ENCODE measurements around the gene MGMT.

MGMT gene

DNA sequence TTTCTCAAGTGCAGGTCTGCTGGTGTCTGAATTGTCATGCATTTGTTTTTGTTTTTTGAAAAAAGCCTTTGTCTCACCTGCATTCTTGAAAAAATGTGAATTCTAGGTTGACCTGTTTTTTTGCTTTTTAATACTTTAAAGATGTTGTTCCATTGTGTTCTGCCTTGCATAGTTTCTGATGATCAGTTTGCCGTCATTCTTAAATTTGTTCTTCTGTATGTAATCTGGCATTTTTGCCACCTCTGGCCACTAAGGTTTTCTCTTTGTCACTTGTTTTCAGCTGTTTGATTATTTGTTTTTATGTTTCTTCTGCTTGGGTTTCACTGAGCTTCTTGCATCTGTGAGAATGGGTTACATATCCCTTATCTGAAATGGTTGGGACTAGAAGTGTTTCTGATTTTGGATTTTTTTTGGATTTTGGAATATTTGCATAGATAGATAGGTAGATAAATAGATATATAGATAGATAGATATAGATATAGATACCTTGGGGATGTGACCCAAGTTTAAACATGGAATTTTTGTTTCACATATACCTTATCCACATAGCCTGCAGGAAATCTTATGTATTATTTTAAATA is 16.5 kb downstream of the MGMT start:
- no peak for TF ChIP-seq EZH2 (IDR thresholded peaks at IDR 0.05; ENCODE audit: borderline replicate concordance, low read depth, low read length, severe bottlenecking)
- TF ChIP-seq, protein P1, sequence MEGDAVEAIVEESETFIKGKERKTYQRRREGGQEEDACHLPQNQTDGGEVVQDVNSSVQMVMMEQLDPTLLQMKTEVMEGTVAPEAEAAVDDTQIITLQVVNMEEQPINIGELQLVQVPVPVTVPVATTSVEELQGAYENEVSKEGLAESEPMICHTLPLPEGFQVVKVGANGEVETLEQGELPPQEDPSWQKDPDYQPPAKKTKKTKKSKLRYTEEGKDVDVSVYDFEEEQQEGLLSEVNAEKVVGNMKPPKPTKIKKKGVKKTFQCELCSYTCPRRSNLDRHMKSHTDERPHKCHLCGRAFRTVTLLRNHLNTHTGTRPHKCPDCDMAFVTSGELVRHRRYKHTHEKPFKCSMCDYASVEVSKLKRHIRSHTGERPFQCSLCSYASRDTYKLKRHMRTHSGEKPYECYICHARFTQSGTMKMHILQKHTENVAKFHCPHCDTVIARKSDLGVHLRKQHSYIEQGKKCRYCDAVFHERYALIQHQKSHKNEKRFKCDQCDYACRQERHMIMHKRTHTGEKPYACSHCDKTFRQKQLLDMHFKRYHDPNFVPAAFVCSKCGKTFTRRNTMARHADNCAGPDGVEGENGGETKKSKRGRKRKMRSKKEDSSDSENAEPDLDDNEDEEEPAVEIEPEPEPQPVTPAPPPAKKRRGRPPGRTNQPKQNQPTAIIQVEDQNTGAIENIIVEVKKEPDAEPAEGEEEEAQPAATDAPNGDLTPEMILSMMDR (IDR thresholded peaks at IDR 0.05; ENCODE audit: borderline replicate concordance, extremely low read depth, low read length, poor library complexity, severe bottlenecking), result no peak
- Histone ChIP-seq H3K36me3 (ENCODE audit: insufficient read depth, low read length) (no peaks in the 10 kb centered on the region), H2AFZ (ENCODE audit: low read depth, low read length) (no peak overlapping the region), H3K4me1 (ENCODE audit: insufficient read depth, low read length) (no peaks in the 10 kb centered on the region), H3K27ac (ENCODE audit: low read length) (no peak overlapping the region), H3K79me2 (ENCODE audit: insufficient read depth, low read length) (peaks cover 37% of the 10 kb centered on the region), H3K9me3 (ENCODE audit: insufficient read depth, low read length, severe bottlenecking) (peaks cover 35% of the 10 kb centered on the region), H4K20me1 (ENCODE audit: insufficient read depth, low read length) (no peaks in the 10 kb centered on the region), H3K4me3 (ENCODE audit: low read depth in 1 of 2, low read length in 2 of 2) (no peak overlapping the region), H3K27me3 (ENCODE audit: insufficient read depth, low read length, poor library complexity) (no peaks in the 10 kb centered on the region), H3K4me2 (ENCODE audit: insufficient read depth, low read length) (no peak overlapping the region), H3K9ac (ENCODE audit: low read depth, low read length) (no peak overlapping the region)
- DNase-seq (no peak), ATAC-seq (ENCODE audit: insufficient read depth, low read depth) (no peak)

DNA sequence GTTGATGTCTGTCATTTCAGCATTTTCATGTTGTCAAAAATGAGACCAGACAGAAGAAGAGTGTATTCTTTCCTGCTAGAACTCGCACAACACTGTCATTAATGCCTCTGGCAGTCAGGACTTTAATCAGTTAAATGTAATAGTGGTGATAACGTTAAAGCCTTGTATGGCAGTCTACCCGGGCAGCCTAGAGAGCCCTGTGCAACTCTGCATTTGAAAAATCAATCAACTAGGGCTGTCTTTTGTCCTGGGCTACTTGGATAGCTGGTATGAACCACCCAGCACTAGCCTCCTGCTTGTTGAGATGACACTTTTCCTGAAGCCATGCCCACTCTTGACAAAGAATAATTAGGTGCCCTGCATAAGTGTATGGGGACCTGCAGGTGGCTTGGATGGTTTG is 19.8 kb downstream of the MGMT start:
- Histone ChIP-seq H3K4me2 (ENCODE audit: insufficient read depth, low read length) (no peak overlapping the region), H2AFZ (ENCODE audit: low read depth, low read length) (no peak overlapping the region), H3K27me3 (ENCODE audit: insufficient read depth, low read length, poor library complexity) (no peaks in the 10 kb centered on the region), H3K9me3 (ENCODE audit: insufficient read depth, low read length, severe bottlenecking) (peaks cover 46% of the 10 kb centered on the region), H3K9ac (ENCODE audit: low read depth, low read length) (no peak overlapping the region), H3K4me1 (ENCODE audit: insufficient read depth, low read length) (no peaks in the 10 kb centered on the region), H3K36me3 (ENCODE audit: insufficient read depth, low read length) (no peaks in the 10 kb centered on the region), H4K20me1 (ENCODE audit: insufficient read depth, low read length) (no peaks in the 10 kb centered on the region), H3K27ac (ENCODE audit: low read length) (no peak overlapping the region), H3K4me3 (ENCODE audit: low read depth in 1 of 2, low read length in 2 of 2) (no peak overlapping the region), H3K79me2 (ENCODE audit: insufficient read depth, low read length) (peaks cover 34% of the 10 kb centered on the region)
- TF ChIP-seq, protein P1 (IDR thresholded peaks at IDR 0.05; ENCODE audit: borderline replicate concordance, extremely low read depth, low read length, poor library complexity, severe bottlenecking), result no peak
- no peak for TF ChIP-seq EZH2 (IDR thresholded peaks at IDR 0.05; ENCODE audit: borderline replicate concordance, low read depth, low read length, severe bottlenecking)
- ATAC-seq (ENCODE audit: insufficient read depth, low read depth) (no peak), DNase-seq (no peak)

DNA sequence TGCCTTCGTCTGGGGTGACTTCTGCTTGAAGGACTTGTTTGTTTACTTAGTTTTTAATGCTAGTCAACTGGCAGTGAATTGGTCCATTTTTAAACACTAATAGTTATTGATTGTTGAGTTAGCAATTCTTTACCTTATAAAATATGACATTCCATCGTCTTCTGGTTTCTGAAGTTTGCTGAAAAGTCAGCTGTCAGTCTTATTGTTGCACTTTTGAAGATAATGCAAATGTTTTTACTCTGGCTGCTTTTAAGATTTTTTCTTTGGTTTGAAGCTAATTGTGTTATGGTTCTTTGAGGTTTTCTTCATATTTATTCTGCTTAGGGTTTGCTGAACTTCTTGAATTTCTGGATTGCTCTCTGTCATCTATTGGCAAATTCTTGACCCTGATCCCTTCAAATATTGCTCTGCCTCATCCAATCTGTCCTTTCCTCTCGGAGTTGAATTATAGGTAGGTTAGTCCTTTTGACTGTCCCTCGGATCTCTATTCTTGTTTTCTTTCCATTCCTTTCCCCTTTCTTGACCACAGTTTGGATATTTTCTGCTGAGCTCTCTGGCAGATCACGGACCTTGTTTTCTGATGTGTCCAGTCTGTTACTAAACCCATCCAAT is 24.2 kb downstream of the MGMT start:
- DNase-seq (no peak), ATAC-seq (ENCODE audit: insufficient read depth, low read depth) (no peak)
- Histone ChIP-seq H3K9me3 (ENCODE audit: insufficient read depth, low read length, severe bottlenecking) (peaks cover 25% of the 10 kb centered on the region), H4K20me1 (ENCODE audit: insufficient read depth, low read length) (no peaks in the 10 kb centered on the region), H2AFZ (ENCODE audit: low read depth, low read length) (no peak overlapping the region), H3K4me3 (ENCODE audit: low read depth in 1 of 2, low read length in 2 of 2) (no peak overlapping the region), H3K36me3 (ENCODE audit: insufficient read depth, low read length) (peaks cover 5% of the 10 kb centered on the region; the same call in 1 of the 2 replicates), H3K9ac (ENCODE audit: low read depth, low read length) (no peak overlapping the region), H3K27me3 (ENCODE audit: insufficient read depth, low read length, poor library complexity) (no peaks in the 10 kb centered on the region), H3K4me2 (ENCODE audit: insufficient read depth, low read length) (no peak overlapping the region), H3K79me2 (ENCODE audit: insufficient read depth, low read length) (peaks cover 28% of the 10 kb centered on the region), H3K27ac (ENCODE audit: low read length) (no peak overlapping the region), H3K4me1 (ENCODE audit: insufficient read depth, low read length) (no peaks in the 10 kb centered on the region)
- TF ChIP-seq EZH2 (IDR thresholded peaks at IDR 0.05; ENCODE audit: borderline replicate concordance, low read depth, low read length, severe bottlenecking), result no peak
- TF ChIP-seq, protein P1 (IDR thresholded peaks at IDR 0.05; ENCODE audit: borderline replicate concordance, extremely low read depth, low read length, poor library complexity, severe bottlenecking), result no peak
